ENCODE data around the gene GRID2.
A peak's percentile ranks its signal among the peaks of the same experiment; 100 is the strongest.

The GRID2 gene

DNA sequence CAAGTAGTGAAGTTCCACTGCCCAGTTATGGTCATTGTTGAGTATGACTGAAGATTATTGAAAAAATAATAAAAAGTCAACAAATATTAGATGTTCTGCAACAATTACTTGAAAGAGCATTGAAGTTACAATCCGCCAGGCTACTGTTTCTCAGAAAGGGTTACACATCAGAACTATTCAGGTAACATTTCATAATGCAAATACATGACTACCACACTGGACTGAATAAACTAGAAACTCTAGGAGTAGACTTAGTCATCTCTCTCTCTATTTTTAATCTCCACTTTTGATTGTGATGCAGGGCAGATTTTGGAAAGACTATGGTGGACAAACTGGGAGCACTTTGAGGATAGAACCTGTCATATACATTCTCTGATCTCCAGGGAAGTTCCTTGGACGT lies 776.5 kb downstream of the GRID2 start:
- DNase-seq (ENCODE audit: low read depth, low spot score), result no peak
- Histone ChIP-seq H3K36me3 (ENCODE audit: control insufficient read depth, insufficient read depth, low read length) (no peaks in the 10 kb centered on the region), H3K4me3 (ENCODE audit: low read length) (no peak overlapping the region), H3K27ac (ENCODE audit: low read length) (no peak overlapping the region), H3K27me3 (ENCODE audit: control insufficient read depth, insufficient read depth, low read length) (no peaks in the 10 kb centered on the region), H3K9me3 (ENCODE audit: control insufficient read depth, insufficient read depth, low read length) (no peaks in the 10 kb centered on the region; the same call in 1 of the 2 replicates), H3K4me1 (ENCODE audit: control insufficient read depth, insufficient read depth, low read length) (no peaks in the 10 kb centered on the region)
- WGBS (ENCODE audit: insufficient coverage, insufficient read length), result no CpG with 5 or more reads among the region's 2 CpGs

DNA sequence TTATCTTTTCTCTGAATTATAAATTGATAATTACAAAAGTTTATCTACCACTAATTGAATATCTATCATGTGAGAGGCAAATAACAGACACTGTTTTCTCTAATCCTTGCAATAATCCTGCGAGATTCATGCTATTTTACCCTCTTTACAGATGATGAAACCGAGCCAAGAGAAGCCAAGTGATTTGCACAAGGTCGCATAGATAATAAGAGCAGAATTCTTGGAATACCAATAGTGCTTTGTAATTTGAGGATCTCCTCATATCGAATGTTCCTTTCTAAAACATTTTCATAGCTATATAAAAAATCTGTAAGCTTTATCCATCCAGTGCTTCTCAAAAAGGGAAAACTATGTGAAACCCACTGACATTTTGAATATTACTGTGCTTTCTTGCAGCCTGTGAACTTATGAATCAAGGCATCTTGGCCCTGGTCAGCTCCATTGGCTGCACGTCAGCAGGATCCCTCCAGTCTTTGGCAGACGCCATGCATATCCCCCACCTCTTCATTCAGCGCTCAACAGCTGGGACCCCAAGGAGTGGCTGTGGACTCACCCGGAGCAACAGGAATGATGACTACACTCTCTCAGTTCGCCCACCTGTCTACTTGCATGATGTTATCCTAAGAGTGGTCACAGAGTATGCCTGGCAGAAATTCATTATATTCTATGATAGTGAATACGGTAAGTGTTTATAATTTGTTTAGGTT lies 781.0 kb downstream of the GRID2 start:
- whole genome bisulfite sequencing (ENCODE audit: insufficient coverage, insufficient read length), result 100% methylated on average over 1 of the region's 10 CpGs
- H3K9me3 ChIP-seq (ENCODE audit: control insufficient read depth, insufficient read depth, low read length), result no peaks in the 10 kb centered on the region; the same call in 1 of the 2 replicates
- H3K27ac ChIP-seq (ENCODE audit: low read length), result no peak overlapping the region
- no peak overlapping the region for H3K4me3 ChIP-seq (ENCODE audit: low read length)
- no peaks in the 10 kb centered on the region for H3K4me1 ChIP-seq (ENCODE audit: control insufficient read depth, insufficient read depth, low read length)
- no peaks in the 10 kb centered on the region for H3K27me3 ChIP-seq (ENCODE audit: control insufficient read depth, insufficient read depth, low read length)
- no peaks in the 10 kb centered on the region for H3K36me3 ChIP-seq (ENCODE audit: control insufficient read depth, insufficient read depth, low read length)
- peak; percentile 37 for DNase-seq (ENCODE audit: low read depth, low spot score)

DNA sequence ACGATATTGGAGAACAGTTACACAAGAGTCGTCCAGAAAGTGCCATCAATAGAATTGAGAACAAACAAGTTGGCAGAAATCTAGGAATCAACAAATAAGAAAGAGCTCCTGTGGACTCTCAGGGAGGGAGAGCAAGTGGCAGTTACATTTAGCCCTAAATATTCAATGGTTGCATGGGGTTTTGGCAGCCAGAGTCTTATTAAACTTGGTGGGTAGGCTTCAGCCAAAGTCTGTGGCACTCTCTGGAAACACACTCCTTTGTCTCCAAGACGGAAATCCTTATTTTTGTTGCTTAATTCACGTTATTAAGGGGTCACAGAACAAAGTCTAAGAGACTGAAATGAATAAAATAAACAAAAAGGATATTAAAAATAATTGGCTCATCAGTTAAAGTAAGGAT lies 782.6 kb downstream of the GRID2 start:
- no CpG with 5 or more reads among the region's 4 CpGs for WGBS (ENCODE audit: insufficient coverage, insufficient read length)
- no peak for DNase-seq (ENCODE audit: low read depth, low spot score)
- no peak overlapping the region for H3K27ac ChIP-seq (ENCODE audit: low read length)
- H3K27me3 ChIP-seq (ENCODE audit: control insufficient read depth, insufficient read depth, low read length), result no peaks in the 10 kb centered on the region
- no peaks in the 10 kb centered on the region for H3K4me1 ChIP-seq (ENCODE audit: control insufficient read depth, insufficient read depth, low read length)
- H3K4me3 ChIP-seq (ENCODE audit: low read length), result no peak overlapping the region
- no peaks in the 10 kb centered on the region for H3K9me3 ChIP-seq (ENCODE audit: control insufficient read depth, insufficient read depth, low read length)
- no peaks in the 10 kb centered on the region for H3K36me3 ChIP-seq (ENCODE audit: control insufficient read depth, insufficient read depth, low read length)

DNA sequence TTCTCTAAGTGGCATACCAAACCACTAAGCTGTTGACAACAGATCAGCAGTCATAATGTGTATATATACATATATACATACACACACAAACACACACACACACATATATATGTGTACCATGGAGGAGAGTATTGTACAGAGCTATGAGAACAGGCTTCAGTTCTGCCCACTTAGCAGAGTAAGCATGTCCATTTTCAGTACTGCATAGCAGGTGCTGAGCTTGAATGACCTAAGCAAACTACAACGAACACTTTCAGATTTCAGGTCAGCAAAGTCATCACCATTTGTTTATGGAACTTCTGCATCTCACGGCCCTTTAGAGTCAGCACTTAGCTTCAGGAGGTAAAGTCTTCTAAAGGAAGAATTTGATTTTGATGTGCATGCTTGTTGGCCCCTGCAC lies 789.0 kb downstream of the GRID2 start:
- no peak for DNase-seq (ENCODE audit: low read depth, low spot score)
- H3K4me1 ChIP-seq (ENCODE audit: control insufficient read depth, insufficient read depth, low read length), result no peaks in the 10 kb centered on the region
- H3K4me3 ChIP-seq (ENCODE audit: low read length), result no peak overlapping the region
- H3K27ac ChIP-seq (ENCODE audit: low read length), result no peak overlapping the region
- no peaks in the 10 kb centered on the region for H3K36me3 ChIP-seq (ENCODE audit: control insufficient read depth, insufficient read depth, low read length)
- H3K27me3 ChIP-seq (ENCODE audit: control insufficient read depth, insufficient read depth, low read length), result no peaks in the 10 kb centered on the region
- no CpG with 5 or more reads among the region's 2 CpGs for WGBS (ENCODE audit: insufficient coverage, insufficient read length)
- H3K9me3 ChIP-seq (ENCODE audit: control insufficient read depth, insufficient read depth, low read length), result no peaks in the 10 kb centered on the region

DNA sequence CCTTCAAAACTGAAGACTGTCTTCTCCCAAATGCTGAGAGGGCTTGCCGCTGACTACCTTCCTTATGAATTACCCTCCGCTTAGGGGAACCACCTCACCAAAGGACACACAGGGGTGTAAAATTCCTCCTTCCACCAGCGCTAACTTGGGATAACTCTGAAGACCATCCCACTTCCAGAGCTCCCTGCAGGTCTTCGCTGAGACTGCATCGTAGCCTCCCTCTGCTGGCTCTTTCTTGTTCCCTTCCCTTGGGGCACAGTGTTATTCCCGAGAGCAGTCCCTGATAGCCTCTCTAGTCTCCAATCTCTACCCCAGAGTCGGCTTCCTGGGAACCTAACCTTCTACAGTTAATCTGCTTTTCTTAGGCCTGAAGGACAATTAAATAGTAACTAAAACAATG lies 799.3 kb downstream of the GRID2 start:
- DNase-seq (ENCODE audit: low read depth, low spot score), result no peak
- no CpG with 5 or more reads among the region's 7 CpGs for WGBS (ENCODE audit: insufficient coverage, insufficient read length)
- Histone ChIP-seq H3K9me3 (ENCODE audit: control insufficient read depth, insufficient read depth, low read length) (no peaks in the 10 kb centered on the region), H3K27ac (ENCODE audit: low read length) (no peak overlapping the region), H3K27me3 (ENCODE audit: control insufficient read depth, insufficient read depth, low read length) (no peaks in the 10 kb centered on the region), H3K4me3 (ENCODE audit: low read length) (no peak overlapping the region), H3K4me1 (ENCODE audit: control insufficient read depth, insufficient read depth, low read length) (no peaks in the 10 kb centered on the region), H3K36me3 (ENCODE audit: control insufficient read depth, insufficient read depth, low read length) (no peaks in the 10 kb centered on the region)

DNA sequence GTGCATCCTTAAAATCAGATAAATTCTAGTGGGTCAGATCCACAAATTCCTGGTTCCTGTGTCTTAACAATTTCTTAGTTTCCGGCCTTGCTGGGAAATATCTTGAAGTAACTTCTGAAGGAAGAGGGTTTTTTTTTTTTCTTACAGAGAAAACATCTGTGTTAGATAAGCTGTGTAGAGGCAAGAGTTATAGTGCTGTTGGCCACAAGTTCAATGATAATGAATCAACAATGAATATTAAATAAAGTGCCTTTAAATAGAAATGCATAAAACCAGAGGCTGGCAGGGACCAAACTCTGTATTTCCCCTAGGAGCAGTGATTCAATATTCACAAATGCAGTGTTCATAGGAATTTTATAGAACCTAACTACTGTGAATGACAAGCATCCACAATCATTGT lies 812.9 kb downstream of the GRID2 start:
- no CpG with 5 or more reads among the region's 1 CpG for WGBS (ENCODE audit: insufficient coverage, insufficient read length)
- H3K27ac ChIP-seq (ENCODE audit: low read length), result no peak overlapping the region
- no peaks in the 10 kb centered on the region for H3K27me3 ChIP-seq (ENCODE audit: control insufficient read depth, insufficient read depth, low read length)
- H3K4me1 ChIP-seq (ENCODE audit: control insufficient read depth, insufficient read depth, low read length), result no peaks in the 10 kb centered on the region; the same call in 1 of the 2 replicates
- no peaks in the 10 kb centered on the region for H3K36me3 ChIP-seq (ENCODE audit: control insufficient read depth, insufficient read depth, low read length)
- no peaks in the 10 kb centered on the region for H3K9me3 ChIP-seq (ENCODE audit: control insufficient read depth, insufficient read depth, low read length)
- no peak for DNase-seq (ENCODE audit: low read depth, low spot score)
- no peak overlapping the region for H3K4me3 ChIP-seq (ENCODE audit: low read length)

DNA sequence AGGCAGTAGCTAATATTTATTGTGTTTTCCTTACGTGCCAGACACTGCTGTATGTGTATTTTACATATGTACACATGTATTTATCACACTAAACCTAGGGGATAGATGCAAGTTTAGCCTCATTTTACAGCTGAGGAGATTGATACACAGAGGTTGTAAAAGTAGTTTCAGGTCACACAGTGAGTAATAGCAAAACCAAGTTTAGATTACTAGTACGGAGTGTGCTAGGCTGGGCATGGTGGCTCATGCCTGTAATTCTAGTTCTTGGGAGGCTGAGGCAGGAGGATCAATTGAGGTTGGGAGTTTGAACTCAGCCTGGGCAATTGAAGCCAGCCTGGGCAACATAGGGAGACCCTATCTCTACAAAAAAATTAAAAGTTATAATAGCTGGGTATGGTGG lies 823.7 kb downstream of the GRID2 start:
- no CpG with 5 or more reads among the region's 2 CpGs for WGBS (ENCODE audit: insufficient coverage, insufficient read length)
- DNase-seq (ENCODE audit: low read depth, low spot score), result no peak
- no peaks in the 10 kb centered on the region for H3K9me3 ChIP-seq (ENCODE audit: control insufficient read depth, insufficient read depth, low read length)
- H3K36me3 ChIP-seq (ENCODE audit: control insufficient read depth, insufficient read depth, low read length), result no peaks in the 10 kb centered on the region
- H3K27ac ChIP-seq (ENCODE audit: low read length), result no peak overlapping the region
- H3K4me1 ChIP-seq (ENCODE audit: control insufficient read depth, insufficient read depth, low read length), result no peaks in the 10 kb centered on the region
- H3K27me3 ChIP-seq (ENCODE audit: control insufficient read depth, insufficient read depth, low read length), result no peaks in the 10 kb centered on the region
- no peak overlapping the region for H3K4me3 ChIP-seq (ENCODE audit: low read length)

DNA sequence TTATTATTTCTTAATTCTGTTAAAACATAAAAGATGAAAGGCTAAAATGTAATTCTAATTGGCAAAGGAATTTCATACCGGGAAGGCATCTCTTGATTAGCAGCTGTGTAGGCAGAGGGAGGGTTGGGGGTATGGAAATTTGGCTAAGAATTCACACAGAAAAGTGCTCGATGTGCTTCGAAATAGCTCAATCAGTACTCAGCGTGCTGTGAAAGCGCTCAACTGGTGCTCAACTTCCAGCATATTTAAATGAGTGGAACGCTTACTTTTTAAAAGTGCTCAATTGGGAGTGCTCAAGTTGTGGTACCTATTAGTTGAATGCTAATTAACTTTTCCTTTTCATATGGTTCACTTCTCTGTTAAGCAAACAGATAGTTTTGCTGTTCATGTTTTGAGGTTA lies 828.9 kb downstream of the GRID2 start:
- H3K4me1 ChIP-seq (ENCODE audit: control insufficient read depth, insufficient read depth, low read length), result no peaks in the 10 kb centered on the region
- no peak overlapping the region for H3K27ac ChIP-seq (ENCODE audit: low read length)
- no peaks in the 10 kb centered on the region for H3K27me3 ChIP-seq (ENCODE audit: control insufficient read depth, insufficient read depth, low read length)
- H3K9me3 ChIP-seq (ENCODE audit: control insufficient read depth, insufficient read depth, low read length), result no peaks in the 10 kb centered on the region
- no peak overlapping the region for H3K4me3 ChIP-seq (ENCODE audit: low read length)
- H3K36me3 ChIP-seq (ENCODE audit: control insufficient read depth, insufficient read depth, low read length), result no peaks in the 10 kb centered on the region
- WGBS (ENCODE audit: insufficient coverage, insufficient read length), result no CpG with 5 or more reads among the region's 6 CpGs
- peak; percentile 43 for DNase-seq (ENCODE audit: low read depth, low spot score)

DNA sequence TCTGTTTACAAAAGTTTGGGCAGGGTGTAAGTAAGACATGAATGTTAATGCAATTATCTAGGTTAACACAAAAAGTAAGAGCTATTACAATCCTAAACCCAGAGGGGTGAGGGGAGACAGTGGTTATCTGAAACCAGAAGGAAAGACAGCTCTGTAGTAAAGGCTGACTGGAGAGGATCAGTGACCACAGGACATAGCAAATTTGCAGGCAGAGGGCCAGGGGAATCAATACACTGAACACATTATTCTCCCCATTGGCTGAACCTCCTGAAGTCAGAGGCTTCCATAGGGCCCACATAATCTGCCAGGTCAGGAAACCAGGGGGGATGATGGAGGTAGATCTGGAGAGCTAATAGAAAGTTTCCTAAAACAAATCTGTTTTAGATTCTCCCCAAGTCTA lies 835.4 kb downstream of the GRID2 start:
- H3K9me3 ChIP-seq (ENCODE audit: control insufficient read depth, insufficient read depth, low read length), result no peaks in the 10 kb centered on the region
- H3K4me3 ChIP-seq (ENCODE audit: low read length), result no peak overlapping the region
- no peaks in the 10 kb centered on the region for H3K27me3 ChIP-seq (ENCODE audit: control insufficient read depth, insufficient read depth, low read length)
- no peaks in the 10 kb centered on the region for H3K4me1 ChIP-seq (ENCODE audit: control insufficient read depth, insufficient read depth, low read length)
- H3K27ac ChIP-seq (ENCODE audit: low read length), result no peak overlapping the region
- no peak for DNase-seq (ENCODE audit: low read depth, low spot score)
- H3K36me3 ChIP-seq (ENCODE audit: control insufficient read depth, insufficient read depth, low read length), result no peaks in the 10 kb centered on the region

DNA sequence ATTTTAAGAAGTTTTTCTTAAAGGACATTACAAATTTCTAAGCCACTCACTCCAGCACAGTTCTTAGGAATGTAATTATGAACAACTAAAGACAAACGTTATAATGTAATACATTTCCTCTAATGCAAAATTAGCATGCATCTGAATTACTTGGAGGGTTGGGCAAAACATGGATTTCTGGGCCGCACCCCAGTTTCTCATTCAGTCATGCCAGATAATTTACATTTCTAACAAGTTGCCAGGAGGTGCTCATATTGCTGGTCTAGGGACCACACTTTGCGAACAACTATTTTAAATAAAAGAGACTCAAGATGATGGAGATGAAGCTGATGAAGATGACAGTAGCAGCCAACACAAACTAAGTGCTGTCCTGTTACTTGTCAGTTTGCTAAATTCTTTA lies 840.1 kb downstream of the GRID2 start:
- no peak for DNase-seq (ENCODE audit: low read depth, low spot score)
- no CpG with 5 or more reads among the region's 3 CpGs for WGBS (ENCODE audit: insufficient coverage, insufficient read length)
- Histone ChIP-seq H3K4me1 (ENCODE audit: control insufficient read depth, insufficient read depth, low read length) (no peaks in the 10 kb centered on the region; the same call in 1 of the 2 replicates), H3K9me3 (ENCODE audit: control insufficient read depth, insufficient read depth, low read length) (no peaks in the 10 kb centered on the region), H3K4me3 (ENCODE audit: low read length) (no peak overlapping the region), H3K27ac (ENCODE audit: low read length) (no peak overlapping the region), H3K36me3 (ENCODE audit: control insufficient read depth, insufficient read depth, low read length) (no peaks in the 10 kb centered on the region), H3K27me3 (ENCODE audit: control insufficient read depth, insufficient read depth, low read length) (no peaks in the 10 kb centered on the region)

DNA sequence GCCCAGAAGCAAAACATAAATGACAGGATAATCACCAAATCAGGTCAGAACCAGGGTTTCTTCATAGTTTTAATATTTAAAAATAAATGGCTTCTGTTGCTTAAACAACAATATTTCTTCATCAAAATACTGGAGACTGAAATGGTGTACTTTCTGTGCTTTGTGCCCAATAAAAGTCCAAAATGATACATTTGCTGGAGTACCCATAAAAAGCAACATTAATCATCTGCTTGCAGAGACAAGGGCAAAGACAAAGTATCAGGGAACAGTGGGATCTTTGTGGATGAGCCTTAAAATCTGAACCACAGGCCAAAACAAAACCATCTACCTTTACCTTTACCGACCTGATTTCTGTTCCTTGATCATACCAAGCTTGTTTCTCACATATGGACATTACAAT lies 840.9 kb downstream of the GRID2 start:
- Histone ChIP-seq H3K27ac (ENCODE audit: low read length) (no peak overlapping the region), H3K27me3 (ENCODE audit: control insufficient read depth, insufficient read depth, low read length) (no peaks in the 10 kb centered on the region), H3K4me1 (ENCODE audit: control insufficient read depth, insufficient read depth, low read length) (no peaks in the 10 kb centered on the region; the same call in 1 of the 2 replicates), H3K4me3 (ENCODE audit: low read length) (no peak overlapping the region), H3K9me3 (ENCODE audit: control insufficient read depth, insufficient read depth, low read length) (no peaks in the 10 kb centered on the region), H3K36me3 (ENCODE audit: control insufficient read depth, insufficient read depth, low read length) (no peaks in the 10 kb centered on the region)
- WGBS (ENCODE audit: insufficient coverage, insufficient read length), result no CpG with 5 or more reads among the region's 1 CpG
- DNase-seq (ENCODE audit: low read depth, low spot score), result no peak
